HepG2 (cell line): ENCODE data around the gene LAP3. TPM values are rescaled to one million over a fixed set of nuclear protein-coding genes. Genes with fewer than 3 reads are reported as not detected.

Experiments
- ARNT2 ChIP-seq: sonication (generic); formaldehyde crosslinking; IDR thresholded peaks from 2 replicates; pipeline ENCODE4 v1.8.0; 2022; ENCODE audit warnings: mild to moderate bottlenecking, low read depth, missing genetic modification reagents, moderate library complexity
- EEA1 ChIP-seq: sonication (generic); formaldehyde crosslinking; IDR thresholded peaks from 2 replicates; pipeline ENCODE4 v1.5.1; 2020; ENCODE audit warnings: mild to moderate bottlenecking, missing genetic modification reagents, borderline replicate concordance
- FOXA1 ChIP-seq, 2 experiments: fragments of 450-650 bp in 1 of 2; sonication (generic) in 1 of 2; formaldehyde crosslinking in 1 of 2; IDR thresholded peaks; 2 replicates each; pipeline versions ENCODE4 v1.4.0 to v1.6.1; 2016 to 2020; ENCODE audit warnings: missing genetic modification reagents in 1 of 2
- FOXK1 ChIP-seq: sonication (generic); formaldehyde crosslinking; IDR thresholded peaks from 2 replicates; pipeline ENCODE4 v1.4.0; 2020; ENCODE audit warnings: low read depth, missing genetic modification reagents, borderline replicate concordance
- FOXK2 ChIP-seq: fragments of 450-650 bp; IDR thresholded peaks from 2 replicates; pipeline ENCODE4 v1.6.1; 2016
- GABPA ChIP-seq, 2 experiments: IDR thresholded peaks; 2 replicates each; pipeline ENCODE4 v1.6.1; 2011 to 2016; ENCODE audit warnings: low read depth in 2 of 2, low read length in 1 of 2, missing biosample characterization in 1 of 2, missing genetic modification characterization in 1 of 2
- GABPB1 ChIP-seq: IDR thresholded peaks from 2 replicates; pipeline ENCODE4 v1.6.1; 2016; ENCODE audit warnings: mild to moderate bottlenecking, missing genetic modification reagents, moderate library complexity, missing compliant biosample characterization
- GATAD2A ChIP-seq: IDR thresholded peaks from 2 replicates; pipeline ENCODE4 v1.6.1; 2016
- GZF1 ChIP-seq: sonication (generic); formaldehyde crosslinking; IDR thresholded peaks from 2 replicates; pipeline ENCODE4 v1.5.1; 2020; ENCODE audit warnings: mild to moderate bottlenecking, missing genetic modification reagents
- HNF1A ChIP-seq, 2 experiments: sonication (generic) in 1 of 2; formaldehyde crosslinking in 1 of 2; IDR thresholded peaks; 2 replicates each; pipeline versions ENCODE4 v1.4.0 to v1.6.1; 2016 to 2020; ENCODE audit warnings: borderline replicate concordance in 1 of 2, low read depth in 1 of 2, mild to moderate bottlenecking in 1 of 2, missing genetic modification reagents in 1 of 2
- MEF2D ChIP-seq: sonication (generic); formaldehyde crosslinking; IDR thresholded peaks from 2 replicates; pipeline ENCODE4 v1.5.1; 2020; ENCODE audit warnings: mild to moderate bottlenecking, missing genetic modification reagents
- MEIS1 ChIP-seq: sonication (generic); formaldehyde crosslinking; IDR thresholded peaks from 2 replicates; pipeline ENCODE4 v1.9.0; 2021; ENCODE audit warnings: mild to moderate bottlenecking, missing genetic modification reagents, moderate library complexity, borderline replicate concordance
- NFKB2 ChIP-seq: sonication (generic); formaldehyde crosslinking; IDR thresholded peaks from 2 replicates; pipeline ENCODE4 v1.4.0; 2020; ENCODE audit warnings: missing genetic modification reagents, borderline replicate concordance
- REPIN1 ChIP-seq: sonication (generic); formaldehyde crosslinking; IDR thresholded peaks from 2 replicates; pipeline ENCODE4 v1.8.0; 2022; ENCODE audit warnings: missing genetic modification reagents, low read depth, mild to moderate bottlenecking, borderline replicate concordance
- RXRA ChIP-seq: sonication (generic); formaldehyde crosslinking; IDR thresholded peaks from 2 replicates; pipeline ENCODE4 v1.5.1; 2020; ENCODE audit warnings: missing genetic modification reagents
- TP53 ChIP-seq: sonication (generic); formaldehyde crosslinking; conservative IDR thresholded peaks from 2 replicates; pipeline ENCODE4 v1.4.0; 2020; ENCODE audit warnings: missing genetic modification reagents
- ZFY ChIP-seq: sonication (generic); formaldehyde crosslinking; IDR thresholded peaks from 2 replicates; pipeline ENCODE4 v1.4.0; 2020; ENCODE audit warnings: missing genetic modification reagents
- ZNF124 ChIP-seq: sonication (generic); formaldehyde crosslinking; IDR thresholded peaks from 2 replicates; pipeline ENCODE4 v1.4.0; 2020; ENCODE audit warnings: missing genetic modification reagents
- ZNF256 ChIP-seq: sonication (generic); formaldehyde crosslinking; conservative IDR thresholded peaks from 2 replicates; pipeline ENCODE4 v1.4.0; 2020; ENCODE audit warnings: missing genetic modification reagents
- ZNF331 ChIP-seq: sonication (generic); formaldehyde crosslinking; IDR thresholded peaks from 2 replicates; pipeline ENCODE4 v1.4.0; 2020; ENCODE audit warnings: missing genetic modification reagents
- ZNF33B ChIP-seq: sonication (generic); formaldehyde crosslinking; IDR thresholded peaks from 2 replicates; pipeline ENCODE4 v1.5.1; 2020; ENCODE audit warnings: mild to moderate bottlenecking, missing genetic modification reagents
- ZNF543 ChIP-seq: sonication (generic); formaldehyde crosslinking; IDR thresholded peaks from 2 replicates; pipeline ENCODE4 v1.4.0; 2020; ENCODE audit warnings: mild to moderate bottlenecking, missing genetic modification reagents
- ZNF563 ChIP-seq: sonication (generic); formaldehyde crosslinking; IDR thresholded peaks from 2 replicates; pipeline ENCODE4 v1.8.0; 2022; ENCODE audit warnings: mild to moderate bottlenecking, moderate library complexity, missing genetic modification reagents
- ZNF615 ChIP-seq: sonication (generic); formaldehyde crosslinking; IDR thresholded peaks from 2 replicates; pipeline ENCODE4 v1.5.0; 2020; ENCODE audit warnings: mild to moderate bottlenecking, missing genetic modification reagents, borderline replicate concordance
- ZNF644 ChIP-seq: IDR thresholded peaks from 2 replicates; pipeline ENCODE4 v1.6.1; 2016; ENCODE audit warnings: low read depth
- ZNF777 ChIP-seq: sonication (generic); formaldehyde crosslinking; IDR thresholded peaks from 2 replicates; pipeline ENCODE4 v1.4.0; 2020; ENCODE audit warnings: missing genetic modification reagents
- ZNF878 ChIP-seq: sonication (generic); formaldehyde crosslinking; IDR thresholded peaks from 2 replicates; pipeline ENCODE4 v1.8.1; 2023; ENCODE audit warnings: mild to moderate bottlenecking, missing genetic modification reagents, moderate library complexity
- polyA plus RNA-seq, 8 experiments: library from polyadenylated mRNA; depleted of rRNA in 3 of 8; stranded (reverse) in 7 of 8; unstranded in 1 of 8; fragments of >200 nt; fragmentation: Illumina TruSeq in 4 of 8; extraction: Trizol in 4 of 8; gene quantifications; 2 replicates each; pipeline versions ENCODE4 v1.2.1 to v1.2.3, GENCODE V29; 2011 to 2016; ENCODE audit warnings: low read depth in 4 of 8, missing spikeins in 1 of 8, mixed read lengths in 1 of 8; ENCODE audit not compliant: insufficient read depth in 1 of 8
- total RNA-seq, 5 experiments: library from RNA; depleted of rRNA; stranded (reverse); fragments of >200 nt; fragmentation: Illumina TruSeq; extraction: Trizol; gene quantifications; 2 replicates each; pipeline ENCODE4 v1.2.3, GENCODE V29; 2016; ENCODE audit warnings: low read depth in 1 of 5

The LAP3 gene
- total and polyA plus RNA-seq, 2 of the 13 experiments (the other 11 are each of a cell fraction or from before 2014, with no cell fraction given) = 106 to 125 TPM

- TF ChIP-seq GZF1 (CRISPR knock-in tag) = no peak
- TF ChIP-seq ZNF33B (CRISPR knock-in tag) = no peak
- peak; percentile 93; the same call in 1 of the 2 replicates for TF ChIP-seq MEIS1 (CRISPR knock-in tag)
- TF ChIP-seq ZNF563 (CRISPR knock-in tag) = no peak
- TF ChIP-seq FOXA1 (IDR thresholded peaks at IDR 0.05) = peak; percentile 87
- TF ChIP-seq FOXA1 (CRISPR knock-in tag; IDR thresholded peaks at IDR 0.05) = peak; percentile 95
- peak; percentile 70; the same call in 1 of the 2 replicates for TF ChIP-seq HNF1A (IDR thresholded peaks at IDR 0.05; ENCODE audit: low read depth)
- peak; percentile 82; the same call in 1 of the 2 replicates for TF ChIP-seq HNF1A (CRISPR knock-in tag; IDR thresholded peaks at IDR 0.05; ENCODE audit: borderline replicate concordance)
- peak; percentile 80; the same call in 1 of the 2 replicates for TF ChIP-seq RXRA (CRISPR knock-in tag)
- TF ChIP-seq ARNT2 (CRISPR knock-in tag) = peak; percentile 76; the same call in 1 of the 2 replicates
- peak; percentile 75 for TF ChIP-seq FOXK2
- no peak for TF ChIP-seq NFKB2 (CRISPR knock-in tag)
- TF ChIP-seq GABPB1 = peak; percentile 58; the same call in 1 of the 2 replicates
- no peak; the same call in 1 of the 2 replicates for TF ChIP-seq ZNF543 (CRISPR knock-in tag)
- TF ChIP-seq ZNF331 (CRISPR knock-in tag) = peak; percentile 64
- TF ChIP-seq ZNF615 (CRISPR knock-in tag) = 0 out of 2 replicates have a peak, but pooled peaks have one; percentile 29
- TF ChIP-seq GATAD2A (CRISPR knock-in tag) = peak; percentile 99
- TF ChIP-seq EEA1 (CRISPR knock-in tag) = no peak
- TF ChIP-seq GABPA (IDR thresholded peaks at IDR 0.05; ENCODE audit: low read depth, low read length) = no peak
- peak; percentile 49; the same call in 1 of the 2 replicates for TF ChIP-seq GABPA (CRISPR knock-in tag; IDR thresholded peaks at IDR 0.05; ENCODE audit: low read depth)
- TF ChIP-seq TP53 = peak; percentile 81; the same call in 1 of the 2 replicates
- peak; percentile 68; the same call in 1 of the 2 replicates for TF ChIP-seq ZNF644 (CRISPR knock-in tag)
- TF ChIP-seq ZFY (CRISPR knock-in tag) = no peak
- no peak for TF ChIP-seq ZNF777
- TF ChIP-seq FOXK1 = peak; percentile 94
- TF ChIP-seq ZNF878 = peak; percentile 98
- TF ChIP-seq MEF2D = peak; percentile 91
- peak; percentile 87 for TF ChIP-seq REPIN1 (CRISPR knock-in tag)
- 0 out of 2 replicates have a peak, but pooled peaks have one; percentile 73 for TF ChIP-seq ZNF256 (CRISPR knock-in tag)
- TF ChIP-seq ZNF124 = peak; percentile 74; the same call in 1 of the 2 replicates
These were observed 17.9 kb upstream of the LAP3 start (continued) for GRCh38 chr4:17558941-17559708.
